ENCODE results near the gene PLA2G2F. TPM values are rescaled to one million over a fixed set of nuclear protein-coding genes. Genes with fewer than 3 reads are reported as not detected.

PLA2G2F gene
- total RNA-seq, 5 donors from 2014 or later (not counting 1 experiment from before 2014, with no cell fraction given): not detected

DNA sequence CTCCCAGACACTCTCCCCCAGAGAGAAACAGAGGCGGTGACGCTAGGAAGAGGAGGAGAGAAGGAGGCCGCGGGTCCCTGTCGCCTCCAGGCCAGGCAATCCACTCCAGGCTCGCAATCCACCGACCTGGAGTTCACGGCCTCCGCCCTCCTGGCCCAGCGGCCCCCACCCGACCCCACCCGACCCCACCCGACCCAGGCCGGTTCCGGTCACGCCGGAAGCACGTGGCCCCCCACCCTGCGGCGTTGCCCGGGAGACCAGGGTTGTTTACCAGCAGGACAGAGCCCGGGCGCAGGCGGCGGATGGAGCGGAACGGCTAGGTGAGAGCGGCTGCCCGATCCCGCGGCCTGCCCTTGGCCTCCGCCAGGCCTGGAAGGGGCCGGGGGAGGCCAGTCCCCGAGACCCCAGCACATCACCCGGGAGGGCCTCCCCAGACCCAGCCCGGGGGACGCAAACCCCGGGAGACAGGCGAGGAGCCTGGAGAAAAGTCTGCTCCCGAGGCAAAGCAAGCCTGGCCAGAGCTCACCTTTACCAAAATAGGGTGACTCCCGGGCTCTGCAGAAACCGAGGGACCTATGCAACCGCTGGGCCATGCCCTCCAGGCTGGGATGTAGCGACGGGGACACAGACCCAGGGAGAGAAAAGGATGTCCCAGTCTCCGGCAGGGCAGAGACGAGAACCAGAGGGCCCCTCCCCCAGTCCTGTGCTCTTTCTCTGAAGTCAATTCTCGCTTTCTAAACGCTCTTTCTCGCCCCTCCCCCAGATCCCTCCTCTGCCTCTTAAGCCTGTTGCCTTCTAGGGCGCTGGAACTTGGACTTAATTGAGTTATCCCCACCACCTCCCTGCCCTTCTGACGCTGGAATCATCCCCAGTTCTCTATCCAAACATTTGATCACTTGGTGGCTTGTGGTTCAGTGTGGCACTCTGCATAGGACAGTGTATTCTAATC, 47.0 kb downstream of the PLA2G2F start, which contains the start of the genes PLA2G2C and UBXN10:
TSS of gene PLA2G2C (minus strand) at position 685 of the 949 bp plus-strand sequence. CDS start 9,155 bp downstream, outside the sequence.
TSS of gene UBXN10 (plus strand) at position 263 of the 949 bp plus-strand sequence. CDS start 4,466 bp downstream, outside the sequence.
- no peaks in the 10 kb centered on the region for H3K36me3 ChIP-seq (ENCODE audit: control insufficient read depth in 2 of 2, extremely low read depth in 1 of 2, insufficient read depth in 1 of 2, low read length in 1 of 2)
- DNase-seq: peak in 34 of 35 experiments; percentile 4 to 56 (median 37)
- peak within 1 kb of the TSS; percentile 75 to 85 for H3K27ac Mint-ChIP-seq
- no peaks in the 10 kb centered on the region for H3K27me3 Mint-ChIP-seq
- H3K4me3 ChIP-seq (ENCODE audit: control insufficient read depth in 1 of 2, extremely low read depth in 1 of 2, low read length in 1 of 2): peak within 1 kb of the TSS; percentile 56 to 60
- 1% methylated on average over 36 of the region's 52 CpGs for WGBS (ENCODE audit: insufficient coverage)
- CTCF ChIA-PET: interaction anchor here in 1 of 2 donors (0.6 to 1.1 kb wide), 3 partner anchors 10 to 283 kb away, joined by 3 to 4 read pairs (median 4); no protein-coding TSS in a partner anchor
- H3K27ac ChIP-seq (ENCODE audit: low read length): peak within 1 kb of the TSS; percentile 73
- no peaks in the 10 kb centered on the region for H3K9me3 Mint-ChIP-seq
- H3K36me3 Mint-ChIP-seq: no peaks in the 10 kb centered on the region
- H3K4me1 ChIP-seq (ENCODE audit: control insufficient read depth in 1 of 2, extremely low read depth in 1 of 2, insufficient read depth in 2 of 2, low read length in 2 of 2): peaks cover 22 to 42% of the 10 kb centered on the region in 2 experiments
- no peaks in the 10 kb centered on the region for H3K9me3 ChIP-seq
- peaks cover 43 to 54% (median 53%) of the 10 kb centered on the region in 3 donors for H3K4me1 Mint-ChIP-seq
- ATAC-seq (replicated peaks in 1 of 4): peak; percentile 41 to 57 (median 49)
- peak within 1 kb of the TSS; percentile 74 to 77 (median 77) for H3K4me3 Mint-ChIP-seq
- H3K27me3 ChIP-seq (replicated peaks in 1 of 2; ENCODE audit: control insufficient read depth in 2 of 2, extremely low read depth in 1 of 2, insufficient read depth in 2 of 2, low read length in 1 of 2): peaks cover 3 to 11% of the 10 kb centered on the region in 2 experiments
- POLR2A ChIA-PET: no interaction called here

GRCh38 chr1:20187103-20187812, 48.1 kb downstream of the PLA2G2F start:
- peak overlapping the region; percentile 40 for H3K27ac ChIP-seq (ENCODE audit: low read length)
- no peak overlapping the region for H3K4me3 ChIP-seq (ENCODE audit: control insufficient read depth in 1 of 2, extremely low read depth in 1 of 2, low read length in 1 of 2)
- H3K36me3 ChIP-seq (ENCODE audit: control insufficient read depth in 2 of 2, extremely low read depth in 1 of 2, insufficient read depth in 1 of 2, low read length in 1 of 2): no peaks in the 10 kb centered on the region
- peak overlapping the region; percentile 75 to 85 for H3K27ac Mint-ChIP-seq
- no peaks in the 10 kb centered on the region for H3K36me3 Mint-ChIP-seq
- H3K9me3 ChIP-seq: no peaks in the 10 kb centered on the region
- H3K4me3 Mint-ChIP-seq: peak overlapping the region; percentile 36 to 77 (median 59)
- ATAC-seq (replicated peaks in 1 of 4): peak in 2 of 4 experiments; percentile 20 to 49
- H3K27me3 ChIP-seq (replicated peaks in 1 of 2; ENCODE audit: control insufficient read depth in 2 of 2, extremely low read depth in 1 of 2, insufficient read depth in 2 of 2, low read length in 1 of 2): peaks cover 7 to 11% of the 10 kb centered on the region in 2 experiments
- H3K4me1 Mint-ChIP-seq: peaks cover 43 to 54% (median 53%) of the 10 kb centered on the region in 3 donors
- WGBS (ENCODE audit: insufficient coverage): 10% methylated on average over 4 of the region's 7 CpGs
- no peaks in the 10 kb centered on the region for H3K9me3 Mint-ChIP-seq
- peak in 26 of 35 experiments; percentile 8 to 49 (median 17) for DNase-seq
- H3K4me1 ChIP-seq (ENCODE audit: control insufficient read depth in 1 of 2, extremely low read depth in 1 of 2, insufficient read depth in 2 of 2, low read length in 2 of 2): peaks cover 22 to 42% of the 10 kb centered on the region in 2 experiments
- CTCF ChIA-PET: interaction anchor here in 1 of 2 donors (0.6 to 1.1 kb wide), 3 partner anchors 9 to 284 kb away, joined by 3 to 4 read pairs (median 4); no protein-coding TSS in a partner anchor
- POLR2A ChIA-PET: no interaction called here
- H3K27me3 Mint-ChIP-seq: no peaks in the 10 kb centered on the region

- H3K4me3 ChIP-seq (ENCODE audit: control insufficient read depth in 1 of 2, extremely low read depth in 1 of 2, low read length in 1 of 2): no peak overlapping the region
- CTCF ChIA-PET: no interaction called here
These were observed 48.8 kb downstream of the PLA2G2F start for GRCh38 chr1:20187813-20188454.

DNA sequence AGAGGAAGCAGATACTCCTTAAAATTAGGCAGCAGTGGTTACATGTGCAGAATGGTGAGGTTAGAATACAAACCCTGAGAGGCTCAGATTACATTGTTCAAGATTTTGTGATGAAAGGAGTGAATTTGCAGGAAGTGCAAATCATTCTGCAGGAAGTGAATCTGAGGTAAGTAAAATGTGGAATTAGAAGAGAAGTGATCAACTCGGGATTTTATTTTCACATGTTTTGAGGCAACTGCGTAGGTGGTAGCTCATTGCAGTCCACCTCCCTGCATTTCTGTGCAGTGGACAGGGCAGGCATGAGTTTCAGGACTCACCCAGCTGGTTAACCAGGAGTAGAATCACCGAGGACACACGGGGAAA, 49.3 kb downstream of the PLA2G2F start:
- Histone ChIP-seq H3K4me1 (ENCODE audit: control insufficient read depth in 1 of 2, extremely low read depth in 1 of 2, insufficient read depth in 2 of 2, low read length in 2 of 2) (peaks cover 22 to 42% of the 10 kb centered on the region in 2 experiments), H3K27ac (ENCODE audit: low read length) (no peak overlapping the region), H3K4me3 (ENCODE audit: control insufficient read depth in 1 of 2, extremely low read depth in 1 of 2, low read length in 1 of 2) (no peak overlapping the region), H3K36me3 (ENCODE audit: control insufficient read depth in 2 of 2, extremely low read depth in 1 of 2, insufficient read depth in 1 of 2, low read length in 1 of 2) (no peaks in the 10 kb centered on the region), H3K27me3 (replicated peaks in 1 of 2; ENCODE audit: control insufficient read depth in 2 of 2, extremely low read depth in 1 of 2, insufficient read depth in 2 of 2, low read length in 1 of 2) (peaks cover 7 to 11% of the 10 kb centered on the region in 2 experiments), H3K9me3 (no peaks in the 10 kb centered on the region)
- Mint-ChIP-seq H3K4me1 (peaks cover 42 to 53% (median 50%) of the 10 kb centered on the region in 3 donors), H3K36me3 (no peaks in the 10 kb centered on the region), H3K4me3 (peak overlapping the region in 1 of 3 donors; percentile 77), H3K9me3 (no peaks in the 10 kb centered on the region), H3K27me3 (no peaks in the 10 kb centered on the region), H3K27ac (peak overlapping the region; percentile 5 to 69)
- ATAC-seq (replicated peaks in 1 of 4) (no peak), DNase-seq (no peak)
- WGBS (ENCODE audit: insufficient coverage): 54% methylated on average over 4 of the region's 4 CpGs
- ChIA-PET CTCF (interaction anchor here in 1 of 2 donors (1.4 kb wide), 1 partner anchor 25 kb away, joined by 5 read pairs; no protein-coding TSS in a partner anchor), POLR2A (no interaction called here)

More at GRCh38 chr1:20187813-20188454, 48.8 kb downstream of the PLA2G2F start:
- Histone ChIP-seq H3K27ac (ENCODE audit: low read length) (no peak overlapping the region), H3K4me1 (ENCODE audit: control insufficient read depth in 1 of 2, extremely low read depth in 1 of 2, insufficient read depth in 2 of 2, low read length in 2 of 2) (peaks cover 22 to 42% of the 10 kb centered on the region in 2 experiments), H3K36me3 (ENCODE audit: control insufficient read depth in 2 of 2, extremely low read depth in 1 of 2, insufficient read depth in 1 of 2, low read length in 1 of 2) (no peaks in the 10 kb centered on the region), H3K9me3 (no peaks in the 10 kb centered on the region), H3K27me3 (replicated peaks in 1 of 2; ENCODE audit: control insufficient read depth in 2 of 2, extremely low read depth in 1 of 2, insufficient read depth in 2 of 2, low read length in 1 of 2) (peaks cover 7 to 11% of the 10 kb centered on the region in 2 experiments)
- peak overlapping the region in 1 of 3 donors; percentile 77 for H3K4me3 Mint-ChIP-seq
- peak overlapping the region; percentile 69 to 85 for H3K27ac Mint-ChIP-seq
- no peaks in the 10 kb centered on the region for H3K27me3 Mint-ChIP-seq
- H3K4me1 Mint-ChIP-seq: peaks cover 43 to 54% (median 53%) of the 10 kb centered on the region in 3 donors
- DNase-seq (no peak), ATAC-seq (replicated peaks in 1 of 4) (no peak)
- no peaks in the 10 kb centered on the region for H3K9me3 Mint-ChIP-seq
- H3K36me3 Mint-ChIP-seq: no peaks in the 10 kb centered on the region
- 53% methylated on average over 4 of the region's 4 CpGs for WGBS (ENCODE audit: insufficient coverage)
- POLR2A ChIA-PET: no interaction called here

DNA sequence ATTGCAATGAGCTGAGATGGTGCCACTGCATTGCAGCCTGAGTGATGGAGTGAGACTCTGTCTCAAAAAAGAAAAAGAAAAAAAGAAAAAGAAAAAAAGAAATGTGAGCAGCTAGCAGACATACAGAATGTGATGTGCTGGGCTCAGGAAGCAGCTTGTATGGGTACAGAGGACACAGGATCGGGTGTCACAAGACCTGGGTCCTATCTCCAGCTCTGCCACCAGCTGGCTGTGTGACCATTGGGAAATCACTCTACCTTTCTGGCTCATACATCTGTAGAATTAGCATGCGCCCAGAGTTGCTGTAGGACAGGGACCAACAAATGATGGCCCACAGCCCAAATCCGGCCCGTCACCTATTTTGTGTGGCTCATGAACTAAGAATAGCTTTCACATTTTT, 50.5 kb downstream of the PLA2G2F start:
- 100% methylated on average over 1 of the region's 4 CpGs for WGBS (ENCODE audit: insufficient coverage)
- POLR2A ChIA-PET: no interaction called here

More for the DNA sequence above, 50.5 kb downstream of the PLA2G2F start:
- ATAC-seq (replicated peaks in 1 of 4) (no peak), DNase-seq (no peak)
- H3K4me1 Mint-ChIP-seq: peaks cover 35 to 41% (median 38%) of the 10 kb centered on the region in 3 donors
- Histone ChIP-seq H3K27ac (ENCODE audit: low read length) (no peak overlapping the region), H3K4me1 (ENCODE audit: control insufficient read depth in 1 of 2, extremely low read depth in 1 of 2, insufficient read depth in 2 of 2, low read length in 2 of 2) (peaks cover 22 to 38% of the 10 kb centered on the region in 2 experiments), H3K27me3 (replicated peaks in 1 of 2; ENCODE audit: control insufficient read depth in 2 of 2, extremely low read depth in 1 of 2, insufficient read depth in 2 of 2, low read length in 1 of 2) (peaks cover 7 to 11% of the 10 kb centered on the region in 2 experiments), H3K9me3 (no peaks in the 10 kb centered on the region), H3K4me3 (ENCODE audit: control insufficient read depth in 1 of 2, extremely low read depth in 1 of 2, low read length in 1 of 2) (no peak overlapping the region), H3K36me3 (ENCODE audit: control insufficient read depth in 2 of 2, extremely low read depth in 1 of 2, insufficient read depth in 1 of 2, low read length in 1 of 2) (no peaks in the 10 kb centered on the region)
- no peak overlapping the region for H3K4me3 Mint-ChIP-seq
- H3K27me3 Mint-ChIP-seq: peaks cover 0 to 3% of the 10 kb centered on the region in 2 donors
- no peaks in the 10 kb centered on the region for H3K36me3 Mint-ChIP-seq
- CTCF ChIA-PET: interaction anchor here in 1 of 2 donors (1.4 kb wide), 1 partner anchor 24 kb away, joined by 5 read pairs; no protein-coding TSS in a partner anchor
- no peak overlapping the region for H3K27ac Mint-ChIP-seq
- no peaks in the 10 kb centered on the region for H3K9me3 Mint-ChIP-seq

Measured in T-cell (primary cell).